ENCODE measurements around the gene ING3.

GRCh38 chr7:120931243-120931642, 19.3 kb upstream of the ING3 start:
- TF ChIP-seq CTCF (IDR thresholded peaks at IDR 0.05; ENCODE audit: poor library complexity, severe bottlenecking) (no peak), EP300 (conservative IDR thresholded peaks at IDR 0.05; ENCODE audit: poor library complexity, severe bottlenecking) (no peak), MXI1 (conservative IDR thresholded peaks at IDR 0.05; ENCODE audit: poor library complexity, severe bottlenecking) (no peak), POLR2AphosphoS5 (IDR thresholded peaks at IDR 0.05) (no peak), EZH2 (IDR thresholded peaks at IDR 0.05; ENCODE audit: borderline replicate concordance, insufficient read depth, low read length, poor library complexity, severe bottlenecking) (no peak), SMC3 (conservative IDR thresholded peaks at IDR 0.05; ENCODE audit: poor library complexity) (no peak), TAF1 (IDR thresholded peaks at IDR 0.05; ENCODE audit: low read depth) (no peak)

Measured in neural cell (in vitro differentiated cells).